SJCRH30 (cell line): ENCODE results near the gene LSAMP. TPM values are rescaled to one million over a fixed set of nuclear protein-coding genes. Genes with fewer than 3 reads are reported as not detected.

Source experiments
- DNase-seq, 2 experiments: peaks; one replicate each; pipeline ENCODE4 v3.0.0-alpha.2; 2015 to 2020
- H3K27ac ChIP-seq: fragments of 250-450 bp; sonication (Bioruptor Pico); 2 replicates; pipeline ENCODE4 v1.5.1; 2020; ENCODE audit warnings: mild to moderate bottlenecking, moderate library complexity
- H3K27me3 ChIP-seq: fragments of 250-450 bp; sonication (Bioruptor Pico); 2 replicates; pipeline ENCODE4 v1.5.1; 2020; ENCODE audit warnings: mild to moderate bottlenecking, moderate library complexity
- H3K36me3 ChIP-seq: fragments of 250-450 bp; sonication (Bioruptor Pico); 2 replicates; pipeline ENCODE4 v1.5.1; 2020; ENCODE audit warnings: mild to moderate bottlenecking, moderate library complexity
- H3K4me1 ChIP-seq: fragments of 250-450 bp; sonication (Bioruptor Pico); 2 replicates; pipeline ENCODE4 v1.5.1; 2020; ENCODE audit warnings: mild to moderate bottlenecking, moderate library complexity
- H3K4me3 ChIP-seq: fragments of 250-450 bp; sonication (Bioruptor Pico); 2 replicates; pipeline ENCODE4 v1.5.1; 2020; ENCODE audit warnings: mild to moderate bottlenecking, moderate library complexity
- H3K9me3 ChIP-seq: fragments of 250-450 bp; sonication (Bioruptor Pico); replicated peaks from 2 replicates; pipeline ENCODE4 v1.5.1; 2020; ENCODE audit warnings: mild to moderate bottlenecking, moderate library complexity
- total RNA-seq: library from RNA; depleted of rRNA; stranded (reverse); fragments of >200 nt; shearing (Covaris generic); gene quantifications from 2 replicates; pipeline ENCODE4 v1.2.3, GENCODE V29; 2014

Gene LSAMP
- total RNA-seq, 1 experiment from 2014 or later: 0.02 TPM

- Histone ChIP-seq H3K4me3 (no peak overlapping the region), H3K27ac (no peak overlapping the region), H3K27me3 (no peaks in the 10 kb centered on the region), H3K4me1 (no peaks in the 10 kb centered on the region), H3K36me3 (no peaks in the 10 kb centered on the region), H3K9me3 (no peaks in the 10 kb centered on the region)
- no peak for DNase-seq
Measured at GRCh38 chr3:115928376-115928775, 516.9 kb downstream of the LSAMP start.

GRCh38 chr3:115927197-115927596 lies 518.1 kb downstream of the LSAMP start:
- H3K27ac ChIP-seq: no peak overlapping the region
- no peak overlapping the region for H3K4me3 ChIP-seq
- H3K27me3 ChIP-seq: no peaks in the 10 kb centered on the region
- no peaks in the 10 kb centered on the region for H3K4me1 ChIP-seq
- no peaks in the 10 kb centered on the region for H3K36me3 ChIP-seq
- no peak for DNase-seq
- no peaks in the 10 kb centered on the region for H3K9me3 ChIP-seq

- Histone ChIP-seq H3K36me3 (no peaks in the 10 kb centered on the region), H3K9me3 (no peaks in the 10 kb centered on the region), H3K4me3 (no peak overlapping the region), H3K27me3 (no peaks in the 10 kb centered on the region), H3K4me1 (no peaks in the 10 kb centered on the region), H3K27ac (no peak overlapping the region)
- peak in 1 of 2 experiments; percentile 17 for DNase-seq
Measured at GRCh38 chr3:115922681-115923347, 522.5 kb downstream of the LSAMP start.

- DNase-seq: no peak
- no peak overlapping the region for H3K4me3 ChIP-seq
- no peaks in the 10 kb centered on the region for H3K36me3 ChIP-seq
- H3K9me3 ChIP-seq: no peaks in the 10 kb centered on the region
- no peak overlapping the region for H3K27ac ChIP-seq
- H3K27me3 ChIP-seq: no peaks in the 10 kb centered on the region
- H3K4me1 ChIP-seq: no peaks in the 10 kb centered on the region
Measured at GRCh38 chr3:115921711-115922110, 523.6 kb downstream of the LSAMP start.

- DNase-seq: no peak
- Histone ChIP-seq H3K27me3 (no peaks in the 10 kb centered on the region), H3K36me3 (no peaks in the 10 kb centered on the region), H3K9me3 (no peaks in the 10 kb centered on the region), H3K4me1 (no peaks in the 10 kb centered on the region), H3K4me3 (no peak overlapping the region), H3K27ac (no peak overlapping the region)
Measured at GRCh38 chr3:115918900-115919299, 526.4 kb downstream of the LSAMP start.

- no peaks in the 10 kb centered on the region for H3K36me3 ChIP-seq
- no peaks in the 10 kb centered on the region for H3K4me1 ChIP-seq
- H3K4me3 ChIP-seq: no peak overlapping the region
- no peak overlapping the region for H3K27ac ChIP-seq
- H3K27me3 ChIP-seq: no peaks in the 10 kb centered on the region
- no peak for DNase-seq
- H3K9me3 ChIP-seq: no peaks in the 10 kb centered on the region
Measured at GRCh38 chr3:115916866-115917265, 528.4 kb downstream of the LSAMP start.

GRCh38 chr3:115915061-115915460 lies 530.2 kb downstream of the LSAMP start:
- Histone ChIP-seq H3K4me1 (no peaks in the 10 kb centered on the region), H3K4me3 (no peak overlapping the region), H3K27me3 (no peaks in the 10 kb centered on the region), H3K9me3 (no peaks in the 10 kb centered on the region), H3K27ac (no peak overlapping the region), H3K36me3 (no peaks in the 10 kb centered on the region)
- DNase-seq: no peak

GRCh38 chr3:115913069-115913686 lies 532.1 kb downstream of the LSAMP start:
- no peak overlapping the region for H3K4me3 ChIP-seq
- H3K4me1 ChIP-seq: no peaks in the 10 kb centered on the region
- H3K36me3 ChIP-seq: no peaks in the 10 kb centered on the region
- no peak for DNase-seq
- no peaks in the 10 kb centered on the region for H3K27me3 ChIP-seq
- no peak overlapping the region for H3K27ac ChIP-seq
- no peaks in the 10 kb centered on the region for H3K9me3 ChIP-seq

- Histone ChIP-seq H3K27me3 (no peaks in the 10 kb centered on the region), H3K36me3 (no peaks in the 10 kb centered on the region), H3K9me3 (no peaks in the 10 kb centered on the region), H3K4me3 (no peak overlapping the region), H3K27ac (no peak overlapping the region), H3K4me1 (no peaks in the 10 kb centered on the region)
- DNase-seq: no peak
Measured at GRCh38 chr3:115912372-115912771, 532.9 kb downstream of the LSAMP start.

- Histone ChIP-seq H3K36me3 (no peaks in the 10 kb centered on the region), H3K4me3 (no peak overlapping the region), H3K27me3 (no peaks in the 10 kb centered on the region), H3K9me3 (no peaks in the 10 kb centered on the region), H3K27ac (no peak overlapping the region), H3K4me1 (no peaks in the 10 kb centered on the region)
- no peak for DNase-seq
Measured at GRCh38 chr3:115905871-115906270, 539.4 kb downstream of the LSAMP start.

- Histone ChIP-seq H3K9me3 (no peaks in the 10 kb centered on the region), H3K4me1 (no peaks in the 10 kb centered on the region), H3K27me3 (no peaks in the 10 kb centered on the region), H3K4me3 (no peak overlapping the region), H3K36me3 (no peaks in the 10 kb centered on the region), H3K27ac (no peak overlapping the region)
- no peak for DNase-seq
Measured at GRCh38 chr3:115903843-115904242, 541.4 kb downstream of the LSAMP start.

GRCh38 chr3:115901008-115901407 lies 544.3 kb downstream of the LSAMP start:
- no peaks in the 10 kb centered on the region for H3K9me3 ChIP-seq
- H3K27ac ChIP-seq: no peak overlapping the region
- H3K4me1 ChIP-seq: no peaks in the 10 kb centered on the region
- no peaks in the 10 kb centered on the region for H3K27me3 ChIP-seq
- no peaks in the 10 kb centered on the region for H3K36me3 ChIP-seq
- no peak overlapping the region for H3K4me3 ChIP-seq
- DNase-seq: no peak

GRCh38 chr3:115899535-115899934 lies 545.8 kb downstream of the LSAMP start:
- Histone ChIP-seq H3K27me3 (no peaks in the 10 kb centered on the region), H3K36me3 (no peaks in the 10 kb centered on the region), H3K4me3 (no peak overlapping the region), H3K27ac (no peak overlapping the region), H3K9me3 (no peaks in the 10 kb centered on the region), H3K4me1 (no peaks in the 10 kb centered on the region)
- no peak for DNase-seq

- no peaks in the 10 kb centered on the region for H3K36me3 ChIP-seq
- H3K27me3 ChIP-seq: no peaks in the 10 kb centered on the region
- no peak overlapping the region for H3K4me3 ChIP-seq
- H3K9me3 ChIP-seq: no peaks in the 10 kb centered on the region
- DNase-seq: no peak
- H3K27ac ChIP-seq: no peak overlapping the region
- H3K4me1 ChIP-seq: no peaks in the 10 kb centered on the region
Measured at GRCh38 chr3:115898656-115899410, 546.5 kb downstream of the LSAMP start.

- DNase-seq: no peak
- no peaks in the 10 kb centered on the region for H3K36me3 ChIP-seq
- H3K4me3 ChIP-seq: no peak overlapping the region
- H3K9me3 ChIP-seq: no peaks in the 10 kb centered on the region
- no peaks in the 10 kb centered on the region for H3K4me1 ChIP-seq
- no peak overlapping the region for H3K27ac ChIP-seq
- H3K27me3 ChIP-seq: no peaks in the 10 kb centered on the region
Measured at GRCh38 chr3:115891006-115891636, 554.2 kb downstream of the LSAMP start.
